Subcutaneous adipose tissue (tissue), 4 donors: ENCODE results near the gene SGPP1. TPM values are rescaled to one million over a fixed set of nuclear protein-coding genes. Genes with fewer than 3 reads are reported as not detected.

Source experiments
- small RNA-seq: library from RNA; depleted of rRNA; stranded (forward); fragments of <200 nt; gene quantifications from one replicate; pipeline ENCODE3, GENCODE V24; 2016
- total RNA-seq, 4 donors: library from RNA; depleted of rRNA; stranded (reverse); fragments of >200 nt; gene quantifications; one replicate each; pipeline ENCODE4 v1.1.0, GENCODE V29; 2016
- TF ChIP-seq, protein P1 (sequence below): fragments of 450-650 bp; IDR thresholded peaks from one replicate; pipeline ENCODE4 v1.5.1; 2016; ENCODE audit warnings: low read depth, mild to moderate bottlenecking, control low read depth, antibody characterized with exemption, moderate library complexity

Gene SGPP1
- total RNA-seq, 4 donors from 2014 or later, result 18.1 to 35.2 (median 32.0) TPM

DNA sequence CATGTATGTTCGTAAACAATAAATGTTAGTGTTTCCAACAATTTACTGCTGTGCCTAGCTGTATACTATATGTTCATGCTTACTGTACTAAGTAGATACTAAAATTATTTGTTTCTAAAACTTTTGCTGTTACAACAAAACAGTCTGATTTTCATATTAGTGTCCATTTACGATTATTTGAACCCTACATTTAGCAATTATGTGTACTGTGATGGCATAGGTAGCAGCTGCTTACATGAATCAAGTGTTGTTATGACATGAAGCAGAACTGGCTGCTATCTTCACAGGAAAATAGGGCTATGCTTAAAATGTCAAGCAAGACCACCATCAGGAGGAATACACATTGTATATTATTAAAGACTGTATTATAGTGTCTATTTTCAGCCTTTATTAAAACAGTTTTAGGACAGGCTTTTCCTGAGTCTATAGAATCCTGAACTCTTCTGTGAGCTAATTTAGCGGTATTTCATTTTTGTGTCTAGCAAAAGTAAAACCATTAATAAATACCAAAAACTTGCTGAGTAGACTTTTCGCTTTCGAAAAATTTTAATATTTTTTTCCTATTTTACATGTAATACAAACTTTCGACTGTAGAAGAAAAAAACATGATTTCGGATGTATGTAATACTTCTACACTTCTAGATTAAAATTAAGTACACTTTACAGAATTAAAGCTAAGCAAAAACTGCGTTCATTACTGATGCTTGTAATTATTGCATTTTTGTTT lies 85.0 kb downstream of the SGPP1 start:
- TF ChIP-seq, protein P1, sequence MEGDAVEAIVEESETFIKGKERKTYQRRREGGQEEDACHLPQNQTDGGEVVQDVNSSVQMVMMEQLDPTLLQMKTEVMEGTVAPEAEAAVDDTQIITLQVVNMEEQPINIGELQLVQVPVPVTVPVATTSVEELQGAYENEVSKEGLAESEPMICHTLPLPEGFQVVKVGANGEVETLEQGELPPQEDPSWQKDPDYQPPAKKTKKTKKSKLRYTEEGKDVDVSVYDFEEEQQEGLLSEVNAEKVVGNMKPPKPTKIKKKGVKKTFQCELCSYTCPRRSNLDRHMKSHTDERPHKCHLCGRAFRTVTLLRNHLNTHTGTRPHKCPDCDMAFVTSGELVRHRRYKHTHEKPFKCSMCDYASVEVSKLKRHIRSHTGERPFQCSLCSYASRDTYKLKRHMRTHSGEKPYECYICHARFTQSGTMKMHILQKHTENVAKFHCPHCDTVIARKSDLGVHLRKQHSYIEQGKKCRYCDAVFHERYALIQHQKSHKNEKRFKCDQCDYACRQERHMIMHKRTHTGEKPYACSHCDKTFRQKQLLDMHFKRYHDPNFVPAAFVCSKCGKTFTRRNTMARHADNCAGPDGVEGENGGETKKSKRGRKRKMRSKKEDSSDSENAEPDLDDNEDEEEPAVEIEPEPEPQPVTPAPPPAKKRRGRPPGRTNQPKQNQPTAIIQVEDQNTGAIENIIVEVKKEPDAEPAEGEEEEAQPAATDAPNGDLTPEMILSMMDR, result no peak

DNA sequence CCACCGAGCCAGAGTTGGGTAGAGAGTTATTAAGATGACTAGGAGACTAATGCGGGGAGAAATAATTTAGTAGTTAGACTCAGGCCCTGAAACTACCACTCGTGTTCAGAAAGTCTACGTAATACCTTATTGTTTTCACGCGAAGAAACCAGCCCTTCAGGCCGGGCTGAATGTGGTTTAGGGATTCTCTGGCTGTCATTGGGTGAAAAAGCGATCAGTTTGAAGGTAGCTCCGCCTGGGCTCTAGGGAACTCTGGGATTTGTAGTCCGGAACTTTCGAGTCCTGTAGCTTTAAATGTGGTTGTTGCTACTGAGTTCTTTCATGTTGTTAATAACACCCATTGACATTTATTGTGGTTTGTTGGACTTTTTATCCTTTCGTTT lies 85.6 kb downstream of the SGPP1 start:
- TF ChIP-seq, protein P1, result no peak

DNA sequence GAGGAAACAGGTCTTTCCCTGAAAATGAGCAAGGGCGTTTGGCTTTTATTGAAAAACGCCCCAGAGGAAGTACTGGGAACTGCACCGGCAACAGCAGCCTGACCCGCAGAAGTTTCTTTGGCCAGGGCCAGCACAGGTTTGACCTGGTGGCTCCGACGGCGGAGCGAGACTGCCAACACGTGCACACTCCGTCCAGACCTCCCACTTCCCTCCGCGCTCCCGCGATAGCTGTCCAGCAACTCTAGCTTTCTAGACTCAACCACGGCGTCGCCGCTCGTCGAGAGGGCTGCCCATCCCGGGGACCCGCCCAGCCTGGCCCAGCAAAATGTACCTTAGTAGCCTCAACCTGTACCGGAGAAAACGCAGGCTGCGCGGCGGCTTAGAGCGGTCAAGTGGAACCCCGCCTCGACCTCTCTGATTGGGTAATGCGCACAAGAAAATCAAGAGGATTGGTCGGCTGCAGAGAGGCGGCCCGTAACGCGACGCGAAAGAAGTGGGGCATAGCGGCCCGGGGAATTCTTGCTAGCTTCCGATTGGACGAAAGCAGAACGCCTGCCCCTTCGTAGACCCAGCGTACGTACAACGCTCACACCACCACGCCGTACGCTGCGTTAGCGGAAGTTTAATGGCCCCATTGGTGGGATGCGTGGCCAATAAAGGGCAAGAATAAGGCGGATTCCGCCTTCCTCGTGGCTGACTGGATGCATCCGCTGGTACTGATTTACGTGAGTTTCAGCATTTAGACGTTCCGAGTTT lies 86.2 kb downstream of the SGPP1 start, which contains the start of gene WDR89:
Gene WDR89, minus strand, starts transcription at position 399 of the 756 bp plus-strand sequence. CDS start 41,929 bp downstream, outside the sequence.
- TF ChIP-seq, protein P1, result no peak

DNA sequence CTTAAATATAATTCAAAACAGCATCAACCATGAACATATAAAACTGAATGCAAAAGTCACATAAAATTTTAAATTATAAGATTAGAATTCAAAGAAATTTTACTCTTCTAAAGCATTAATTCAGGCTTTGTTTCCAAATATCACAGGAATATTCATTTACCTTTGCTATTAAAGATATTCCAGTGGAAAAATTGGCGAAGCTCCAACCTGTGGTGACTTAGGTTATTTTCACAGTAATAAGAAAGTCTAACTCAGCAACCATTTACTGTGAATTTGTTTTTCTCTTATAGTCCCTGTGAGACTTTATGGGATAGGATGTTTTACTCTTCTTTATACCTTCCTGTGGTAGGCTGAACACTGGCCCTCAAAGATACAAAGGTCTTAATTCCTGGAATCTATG lies 89.4 kb downstream of the SGPP1 start:
- TF ChIP-seq, protein P1, result no peak

Small RNA genes within 50 kb of the gene (small RNA-seq; reads per million reads assigned to genes)
- gene AL161670.1, result not detected
- gene RF00012, result not detected
- gene RNU7-116P, result not detected

Other genes with a start within 250 kb of the SGPP1 start
- 10 to 100 TPM; 23.7 to 41.1 (median 25.5) TPM for gene PPP2R5E, start 184.7 kb downstream of the SGPP1 start, total RNA-seq
- gene WDR89, start 86.2 kb downstream of the SGPP1 start, total RNA-seq, result 10 to 100 TPM in 1 of 4 donors, 1 to 10 TPM in 3; 4.1 to 12.4 (median 5.8) TPM
- 100 to 1,000 TPM; 136 to 323 (median 215) TPM for gene SYNE2, start 124.9 kb upstream of the SGPP1 start, total RNA-seq